HepG2 (cell line): ENCODE data around the gene AUP1. TPM values are rescaled to one million over a fixed set of nuclear protein-coding genes. Genes with fewer than 3 reads are reported as not detected.

Experiments used
- BRCA1 ChIP-seq: sonication (generic); formaldehyde crosslinking; IDR thresholded peaks from 2 replicates; pipeline ENCODE4 v1.4.0; 2020; ENCODE audit warnings: missing genetic modification reagents
- CEBPZ ChIP-seq: IDR thresholded peaks from 2 replicates; pipeline ENCODE4 v1.6.1; 2012; ENCODE audit warnings: low read length, improper control_type of control experiment
- HNF4A ChIP-seq: sonication (generic); formaldehyde crosslinking; IDR thresholded peaks from 2 replicates; pipeline ENCODE4 v1.4.0; 2020; ENCODE audit warnings: missing genetic modification reagents
- HNRNPL ChIP-seq: fragments of 200-400 bp; formaldehyde crosslinking; IDR thresholded peaks from 2 replicates; pipeline ENCODE4 v1.6.1; 2017; ENCODE audit warnings: mild to moderate bottlenecking, low read depth, low read length
- IRF2 ChIP-seq: IDR thresholded peaks from 2 replicates; pipeline ENCODE4 v1.6.1; 2018; ENCODE audit warnings: missing genetic modification reagents, missing compliant biosample characterization
- KLF12 ChIP-seq: sonication (generic); formaldehyde crosslinking; IDR thresholded peaks from 2 replicates; pipeline ENCODE4 v1.4.0; 2020; ENCODE audit warnings: missing genetic modification reagents, borderline replicate concordance
- MXD4 ChIP-seq: IDR thresholded peaks from 2 replicates; pipeline ENCODE4 v1.6.1; 2016; ENCODE audit warnings: mild to moderate bottlenecking, missing biosample characterization, missing genetic modification reagents
- NFE2L2 ChIP-seq: fragments of 150-350 bp; IDR thresholded peaks from 2 replicates; pipeline ENCODE4 v1.6.1; 2014; ENCODE audit warnings: low read length
- RAD21 ChIP-seq: fragments of 450-650 bp; formaldehyde crosslinking; IDR thresholded peaks from 2 replicates; pipeline ENCODE4 v1.5.0; 2020; ENCODE audit warnings: mild to moderate bottlenecking
- RORA ChIP-seq: sonication (generic); formaldehyde crosslinking; IDR thresholded peaks from 2 replicates; pipeline ENCODE4 v1.5.0; 2020; ENCODE audit warnings: mild to moderate bottlenecking, missing genetic modification reagents, moderate library complexity
- SP1 ChIP-seq, 2 experiments: fragments of 450-650 bp in 1 of 2; sonication (generic) in 1 of 2; formaldehyde crosslinking in 1 of 2; IDR thresholded peaks; 2 replicates each; pipeline versions ENCODE4 v1.4.0 to v1.6.1; 2016 to 2020; ENCODE audit warnings: missing genetic modification reagents in 1 of 2
- SPEN ChIP-seq: sonication (generic); formaldehyde crosslinking; IDR thresholded peaks from 2 replicates; pipeline ENCODE4 v1.5.1; 2020; ENCODE audit warnings: low read depth, mild to moderate bottlenecking, missing genetic modification reagents
- SUZ12 ChIP-seq: fragments of 150-350 bp; IDR thresholded peaks from 2 replicates; pipeline ENCODE4 v1.6.1; 2014; ENCODE audit warnings: low read depth, low read length
- SYNCRIP ChIP-seq: fragments of 200-400 bp; formaldehyde crosslinking; IDR thresholded peaks from 2 replicates; pipeline ENCODE4 v1.6.1; 2018; ENCODE audit warnings: mild to moderate bottlenecking, low read depth, low read length; ENCODE audit not compliant: insufficient read depth
- ZBTB7A ChIP-seq: sonication (generic); formaldehyde crosslinking; IDR thresholded peaks from 2 replicates; pipeline ENCODE4 v1.8.0; 2022; ENCODE audit warnings: mild to moderate bottlenecking, missing genetic modification reagents
- ZEB1 ChIP-seq: IDR thresholded peaks from 2 replicates; pipeline ENCODE4 v1.6.1; 2012; ENCODE audit warnings: mild to moderate bottlenecking, low read depth, inconsistent platforms; ENCODE audit not compliant: insufficient replicate concordance
- ZNF264 ChIP-seq: sonication (generic); formaldehyde crosslinking; IDR thresholded peaks from 2 replicates; pipeline ENCODE4 v1.4.0; 2020; ENCODE audit warnings: missing genetic modification reagents
- ZNF33A ChIP-seq: sonication (generic); formaldehyde crosslinking; IDR thresholded peaks from 2 replicates; pipeline ENCODE4 v1.5.1; 2020; ENCODE audit warnings: missing genetic modification reagents, mild to moderate bottlenecking, moderate library complexity, borderline replicate concordance
- ZNF362 ChIP-seq: sonication (generic); formaldehyde crosslinking; IDR thresholded peaks from 2 replicates; pipeline ENCODE4 v1.4.0; 2020; ENCODE audit warnings: missing genetic modification reagents, mild to moderate bottlenecking, borderline replicate concordance
- ZNF430 ChIP-seq: sonication (generic); formaldehyde crosslinking; IDR thresholded peaks from 2 replicates; pipeline ENCODE4 v1.9.0; 2021; ENCODE audit warnings: mild to moderate bottlenecking, missing genetic modification reagents
- ZNF460 ChIP-seq: sonication (generic); formaldehyde crosslinking; IDR thresholded peaks from 2 replicates; pipeline ENCODE4 v1.5.1; 2020; ENCODE audit warnings: missing genetic modification reagents, mild to moderate bottlenecking, borderline replicate concordance
- ZNF501 ChIP-seq: sonication (generic); formaldehyde crosslinking; IDR thresholded peaks from 2 replicates; pipeline ENCODE4 v1.5.1; 2020; ENCODE audit warnings: mild to moderate bottlenecking, moderate library complexity, missing genetic modification reagents
- ZNF546 ChIP-seq: sonication (generic); formaldehyde crosslinking; conservative IDR thresholded peaks from 2 replicates; pipeline ENCODE4 v1.8.1; 2023; ENCODE audit warnings: mild to moderate bottlenecking, missing genetic modification reagents
- ZNF724P ChIP-seq: sonication (generic); formaldehyde crosslinking; IDR thresholded peaks from 2 replicates; pipeline ENCODE4 v1.8.0; 2022; ENCODE audit warnings: missing genetic modification reagents, borderline replicate concordance
- ZNF776 ChIP-seq: sonication (generic); formaldehyde crosslinking; IDR thresholded peaks from 2 replicates; pipeline ENCODE4 v1.4.0; 2020; ENCODE audit warnings: mild to moderate bottlenecking, missing genetic modification reagents
- ZNF788 ChIP-seq: sonication (generic); formaldehyde crosslinking; IDR thresholded peaks from 2 replicates; pipeline ENCODE4 v1.5.0; 2020; ENCODE audit warnings: mild to moderate bottlenecking, missing genetic modification reagents, borderline replicate concordance
- ZSCAN20 ChIP-seq: sonication (generic); formaldehyde crosslinking; IDR thresholded peaks from 2 replicates; pipeline ENCODE4 v1.4.0; 2020; ENCODE audit warnings: missing genetic modification reagents, mild to moderate bottlenecking, borderline replicate concordance
- polyA plus RNA-seq, 8 experiments: library from polyadenylated mRNA; depleted of rRNA in 3 of 8; stranded (reverse) in 7 of 8; unstranded in 1 of 8; fragments of >200 nt; fragmentation: Illumina TruSeq in 4 of 8; extraction: Trizol in 4 of 8; gene quantifications; 2 replicates each; pipeline versions ENCODE4 v1.2.1 to v1.2.3, GENCODE V29; 2011 to 2016; ENCODE audit warnings: low read depth in 4 of 8, missing spikeins in 1 of 8, mixed read lengths in 1 of 8; ENCODE audit not compliant: insufficient read depth in 1 of 8
- total RNA-seq, 5 experiments: library from RNA; depleted of rRNA; stranded (reverse); fragments of >200 nt; fragmentation: Illumina TruSeq; extraction: Trizol; gene quantifications; 2 replicates each; pipeline ENCODE4 v1.2.3, GENCODE V29; 2016; ENCODE audit warnings: low read depth in 1 of 5

AUP1 gene
- total and polyA plus RNA-seq, 2 of the 13 experiments (the other 11 are each of a cell fraction or from before 2014, with no cell fraction given) = 174 to 267 TPM

GRCh38 chr2:74525717-74526648 lies 3.5 kb downstream of the AUP1 start, which contains the start of gene DQX1 (continued):
- TF ChIP-seq ZNF362 (CRISPR knock-in tag) (no peak), RORA (CRISPR knock-in tag) (no peak), SPEN (CRISPR knock-in tag) (peak; percentile 42; the same call in 1 of the 2 replicates), ZSCAN20 (no peak), IRF2 (CRISPR knock-in tag) (peak; percentile 91), HNRNPL (no peak), SYNCRIP (no peak), ZNF776 (CRISPR knock-in tag) (no peak), ZNF430 (no peak), ZBTB7A (CRISPR knock-in tag) (no peak), RAD21 (peak; percentile 22; the same call in 1 of the 2 replicates), ZNF33A (CRISPR knock-in tag) (no peak), MXD4 (CRISPR knock-in tag) (peak; percentile 68), KLF12 (peak; percentile 55; the same call in 1 of the 2 replicates), NFE2L2 (no peak), ZNF546 (peak; percentile 93; the same call in 1 of the 2 replicates), ZNF724P (CRISPR knock-in tag) (no peak), ZNF501 (CRISPR knock-in tag) (peak; percentile 59), ZNF264 (CRISPR knock-in tag) (no peak), SUZ12 (peak; percentile 75), SP1 (IDR thresholded peaks at IDR 0.05) (no peak), SP1 (CRISPR knock-in tag; IDR thresholded peaks at IDR 0.05) (0 out of 2 replicates have a peak, but pooled peaks have one; percentile 17), CEBPZ (no peak), ZNF460 (CRISPR knock-in tag) (no peak), HNF4A (CRISPR knock-in tag) (peak; percentile 87), ZEB1 (peak; percentile 88), ZNF788 (CRISPR knock-in tag) (peak; percentile 83; the same call in 1 of the 2 replicates), BRCA1 (CRISPR knock-in tag) (no peak)
